ENCODE data around the gene OR52K1. TPM values are rescaled to one million over a fixed set of nuclear protein-coding genes. Genes with fewer than 3 reads are reported as not detected.
"Not testable (repeated sequence)": the region's sequence is repeated elsewhere in the genome, so short reads cannot be mapped to it uniquely, and the experiment has no call there.

The OR52K1 gene
- polyA plus RNA-seq, 6 donors from 2014 or later = not detected

DNA sequence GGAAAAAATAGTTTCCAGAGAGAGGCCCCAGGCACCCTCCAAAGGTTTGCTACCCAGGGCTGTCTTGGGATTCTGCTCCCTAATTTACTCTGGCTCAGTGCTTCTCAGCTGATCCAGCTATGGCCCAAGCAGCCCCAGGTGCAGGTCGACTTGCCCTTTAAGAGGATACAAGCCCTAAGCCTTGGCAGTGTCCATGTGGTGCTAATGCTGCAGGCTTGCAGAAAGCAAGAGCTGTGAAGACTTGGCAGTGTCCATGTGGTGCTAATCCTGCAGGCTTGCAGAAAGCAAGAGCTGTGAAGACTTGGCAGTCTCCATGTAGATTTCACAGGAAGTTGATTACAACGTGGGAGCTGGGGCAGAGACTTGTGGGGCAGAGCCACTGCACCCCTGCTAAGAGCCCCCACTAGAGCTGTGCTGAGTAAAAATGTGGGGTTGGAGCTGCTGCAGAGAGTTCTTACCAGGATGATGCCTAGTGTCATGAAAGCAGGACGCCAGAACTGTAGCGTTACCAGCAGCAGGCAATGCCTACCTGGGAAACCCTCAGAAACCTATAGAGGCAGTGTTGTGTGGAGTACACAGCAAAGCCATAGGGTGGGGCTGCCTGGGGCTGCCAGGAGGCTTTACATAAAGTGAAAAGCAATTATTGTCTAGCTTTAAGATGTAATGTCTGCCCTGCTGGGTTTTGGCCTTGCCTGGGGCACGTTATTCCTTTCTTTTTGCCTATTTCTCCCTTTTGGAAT is 16.1 kb upstream of the OR52K1 start:
- Mint-ChIP-seq H3K27ac (no peak overlapping the region), H3K36me3 (peaks cover 0 to 11% of the 10 kb centered on the region in 2 donors), H3K4me1 (peaks cover 0 to 8% (median 4%) of the 10 kb centered on the region in 3 donors), H3K9me3 (peaks cover 8 to 15% (median 11%) of the 10 kb centered on the region in 7 donors), H3K4me3 (no peak overlapping the region), H3K27me3 (peaks cover 9 to 31% (median 26%) of the 10 kb centered on the region in 3 donors)
- no peak for DNase-seq
- ATAC-seq (ENCODE audit: low read depth in 2 of 2) = no peak

- no peak for DNase-seq
- Mint-ChIP-seq H3K36me3 (peaks cover 0 to 11% of the 10 kb centered on the region in 2 donors), H3K4me1 (peaks cover 0 to 8% (median 4%) of the 10 kb centered on the region in 3 donors), H3K27me3 (peaks cover 5 to 28% (median 28%) of the 10 kb centered on the region in 3 donors), H3K9me3 (peaks cover 8 to 15% (median 11%) of the 10 kb centered on the region in 7 donors), H3K27ac (no peak overlapping the region), H3K4me3 (no peak overlapping the region)
- ATAC-seq (ENCODE audit: low read depth in 2 of 2) = no peak
These were observed 15.5 kb upstream of the OR52K1 start for GRCh38 chr11:4466871-4467442.

GRCh38 chr11:4467811-4468606 is 14.4 kb upstream of the OR52K1 start:
- H3K27ac Mint-ChIP-seq = no peak overlapping the region
- ATAC-seq (ENCODE audit: low read depth in 2 of 2) (no peak), DNase-seq (no peak)
- H3K4me3 Mint-ChIP-seq = no peak overlapping the region
- H3K9me3 Mint-ChIP-seq = peaks cover 5 to 15% (median 11%) of the 10 kb centered on the region in 7 donors
- H3K4me1 Mint-ChIP-seq = peaks cover 0 to 8% (median 4%) of the 10 kb centered on the region in 3 donors
- H3K27me3 Mint-ChIP-seq = peaks cover 5 to 23% (median 17%) of the 10 kb centered on the region in 3 donors
- H3K36me3 Mint-ChIP-seq = peaks cover 0 to 11% of the 10 kb centered on the region in 2 donors

- Mint-ChIP-seq H3K9me3 (no peaks in the 10 kb centered on the region), H3K36me3 (peaks cover 0 to 5% of the 10 kb centered on the region in 2 donors), H3K4me1 (no peaks in the 10 kb centered on the region), H3K4me3 (no peak overlapping the region), H3K27me3 (peaks cover 4 to 15% (median 13%) of the 10 kb centered on the region in 3 donors), H3K27ac (no peak overlapping the region)
- DNase-seq (no peak), ATAC-seq (ENCODE audit: low read depth in 2 of 2) (no peak)
These were observed 2.8 kb upstream of the OR52K1 start for GRCh38 chr11:4479644-4480043.

GRCh38 chr11:4480577-4481239 is 1.7 kb upstream of the OR52K1 start:
- no peak overlapping the region for H3K4me3 Mint-ChIP-seq
- H3K9me3 Mint-ChIP-seq = no peaks in the 10 kb centered on the region
- H3K27ac Mint-ChIP-seq = peak overlapping the region in 1 of 6 donors; percentile 12
- no peaks in the 10 kb centered on the region for H3K36me3 Mint-ChIP-seq
- H3K4me1 Mint-ChIP-seq = no peaks in the 10 kb centered on the region
- H3K27me3 Mint-ChIP-seq = peaks cover 4 to 13% (median 10%) of the 10 kb centered on the region in 3 donors
- ATAC-seq (ENCODE audit: low read depth in 2 of 2) (no peak), DNase-seq (no peak)

- Mint-ChIP-seq H3K4me1 (no peaks in the 10 kb centered on the region), H3K9me3 (no peaks in the 10 kb centered on the region), H3K27ac (peak overlapping the region in 1 of 6 donors; percentile 12), H3K27me3 (peaks cover 4 to 13% (median 10%) of the 10 kb centered on the region in 3 donors), H3K4me3 (no peak overlapping the region), H3K36me3 (no peaks in the 10 kb centered on the region)
- no peak for DNase-seq
- no peak for ATAC-seq (ENCODE audit: low read depth in 2 of 2)
These were observed 1.2 kb upstream of the OR52K1 start for GRCh38 chr11:4481240-4481582.

DNA sequence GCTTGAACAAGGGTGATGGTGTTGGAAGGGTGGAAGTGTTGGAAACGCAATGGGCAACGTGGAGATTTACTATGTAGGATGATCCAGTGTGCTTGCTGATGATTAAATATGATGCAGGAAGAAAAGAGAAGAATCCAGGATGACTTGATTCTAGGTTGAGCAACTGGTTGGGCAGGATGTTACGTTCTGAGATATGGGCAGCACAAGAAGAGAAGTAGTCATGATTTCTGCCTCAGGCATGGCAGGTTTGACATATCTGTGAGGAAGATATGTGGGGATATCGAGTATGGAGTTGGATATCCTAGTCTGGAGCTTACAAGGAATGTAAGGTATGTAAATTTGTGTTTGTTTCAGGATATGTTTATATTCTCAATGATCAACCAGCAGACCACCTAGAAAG is 1.9 kb downstream of the OR52K1 start:
- Mint-ChIP-seq H3K4me1 (no peaks in the 10 kb centered on the region), H3K27me3 (peaks cover 6 to 14% (median 6%) of the 10 kb centered on the region in 3 donors), H3K27ac (no peak overlapping the region), H3K9me3 (no peaks in the 10 kb centered on the region), H3K4me3 (no peak overlapping the region), H3K36me3 (no peaks in the 10 kb centered on the region)
- no peak for DNase-seq
- ATAC-seq (ENCODE audit: low read depth in 2 of 2) = no peak

DNA sequence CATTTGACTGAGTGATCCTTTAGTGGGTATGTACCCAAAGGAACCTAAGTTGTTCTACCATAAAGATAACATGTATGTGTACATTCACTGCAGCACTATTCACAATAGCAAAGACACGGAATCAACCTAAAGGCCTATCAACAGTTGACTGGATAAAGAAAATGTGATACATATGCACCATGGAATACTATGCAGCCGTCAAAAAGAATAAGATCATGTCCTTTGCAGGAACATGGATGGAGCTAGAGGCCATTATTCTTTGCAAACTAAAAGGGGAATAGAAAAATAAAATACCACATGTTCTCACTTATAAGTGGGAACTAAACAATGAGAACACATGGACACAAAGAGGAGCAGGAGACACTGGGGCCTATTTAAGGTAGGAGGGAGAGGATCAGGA is 9.0 kb downstream of the OR52K1 start:
- not testable (repeated sequence) for DNase-seq; H3K36me3 Mint-ChIP-seq; H3K27ac Mint-ChIP-seq; ATAC-seq (ENCODE audit: low read depth in 2 of 2); H3K4me3 Mint-ChIP-seq; H3K4me1 Mint-ChIP-seq
- Mint-ChIP-seq H3K27me3 (peaks cover 14 to 15% (median 14%) of the 10 kb centered on the region in 3 donors), H3K9me3 (peaks cover 0 to 16% (median 3%) of the 10 kb centered on the region in 7 donors)

- H3K9me3 Mint-ChIP-seq = peaks cover 0 to 16% (median 3%) of the 10 kb centered on the region in 7 donors
- H3K27me3 Mint-ChIP-seq = peaks cover 18 to 21% (median 19%) of the 10 kb centered on the region in 3 donors
- H3K27ac Mint-ChIP-seq = no peak overlapping the region
- ATAC-seq (ENCODE audit: low read depth in 2 of 2) = no peak
- DNase-seq = no peak
- peaks cover 0 to 9% of the 10 kb centered on the region in 2 donors for H3K36me3 Mint-ChIP-seq
- no peak overlapping the region for H3K4me3 Mint-ChIP-seq
- H3K4me1 Mint-ChIP-seq = peaks cover 0 to 6% (median 5%) of the 10 kb centered on the region in 3 donors
These were observed 9.6 kb downstream of the OR52K1 start for GRCh38 chr11:4491878-4492606.

GRCh38 chr11:4493480-4493818 is 11.0 kb downstream of the OR52K1 start:
- peaks cover 15 to 24% (median 20%) of the 10 kb centered on the region in 3 donors for H3K27me3 Mint-ChIP-seq
- H3K4me1 Mint-ChIP-seq = peaks cover 0 to 6% (median 5%) of the 10 kb centered on the region in 3 donors
- H3K9me3 Mint-ChIP-seq = peaks cover 0 to 16% (median 3%) of the 10 kb centered on the region in 7 donors
- no peak overlapping the region for H3K4me3 Mint-ChIP-seq
- H3K36me3 Mint-ChIP-seq = peaks cover 0 to 9% of the 10 kb centered on the region in 2 donors
- no peak overlapping the region for H3K27ac Mint-ChIP-seq
- ATAC-seq (ENCODE audit: low read depth in 2 of 2) (no peak), DNase-seq (no peak)

DNA sequence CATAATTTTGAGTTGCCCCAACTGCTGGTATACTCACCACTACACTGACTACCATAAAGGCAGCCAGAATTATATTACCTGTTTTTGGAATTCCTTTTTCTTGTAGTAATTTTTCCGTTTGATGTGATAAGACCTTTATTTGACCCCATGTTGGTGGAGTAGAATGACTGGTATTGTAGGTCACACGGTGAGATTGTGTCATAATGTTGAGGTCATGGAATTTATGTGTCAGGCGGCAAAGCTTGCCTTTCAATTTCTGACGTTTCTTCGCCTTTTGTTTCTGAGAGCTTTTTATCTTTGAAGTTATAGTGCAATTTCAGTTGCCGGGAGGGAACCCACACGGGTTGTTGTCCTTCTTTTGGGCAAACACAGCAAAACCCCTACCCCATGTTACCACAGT is 13.0 kb downstream of the OR52K1 start:
- Mint-ChIP-seq H3K27me3 (peaks cover 4 to 11% (median 10%) of the 10 kb centered on the region in 3 donors), H3K4me3 (no peak overlapping the region), H3K9me3 (peaks cover 0 to 16% (median 3%) of the 10 kb centered on the region in 7 donors), H3K27ac (no peak overlapping the region), H3K36me3 (peaks cover 0 to 9% of the 10 kb centered on the region in 2 donors), H3K4me1 (peaks cover 0 to 6% (median 5%) of the 10 kb centered on the region in 3 donors)
- no peak for DNase-seq
- no peak for ATAC-seq (ENCODE audit: low read depth in 2 of 2)

- Mint-ChIP-seq H3K27ac (no peak overlapping the region), H3K36me3 (peaks cover 0 to 9% of the 10 kb centered on the region in 2 donors), H3K27me3 (peaks cover 4 to 11% (median 10%) of the 10 kb centered on the region in 3 donors), H3K4me1 (peaks cover 0 to 6% (median 5%) of the 10 kb centered on the region in 3 donors), H3K9me3 (peaks cover 0 to 16% (median 3%) of the 10 kb centered on the region in 7 donors), H3K4me3 (no peak overlapping the region)
- ATAC-seq (ENCODE audit: low read depth in 2 of 2) (no peak), DNase-seq (no peak)
These were observed 13.5 kb downstream of the OR52K1 start for GRCh38 chr11:4495986-4496385.

All from naive B cell (primary cell).